ENCODE measurements around the gene TMIGD1.
"Not testable (repeated sequence)": the region's sequence is repeated elsewhere in the genome, so short reads cannot be mapped to it uniquely, and the experiment has no call there.

Gene TMIGD1

DNA sequence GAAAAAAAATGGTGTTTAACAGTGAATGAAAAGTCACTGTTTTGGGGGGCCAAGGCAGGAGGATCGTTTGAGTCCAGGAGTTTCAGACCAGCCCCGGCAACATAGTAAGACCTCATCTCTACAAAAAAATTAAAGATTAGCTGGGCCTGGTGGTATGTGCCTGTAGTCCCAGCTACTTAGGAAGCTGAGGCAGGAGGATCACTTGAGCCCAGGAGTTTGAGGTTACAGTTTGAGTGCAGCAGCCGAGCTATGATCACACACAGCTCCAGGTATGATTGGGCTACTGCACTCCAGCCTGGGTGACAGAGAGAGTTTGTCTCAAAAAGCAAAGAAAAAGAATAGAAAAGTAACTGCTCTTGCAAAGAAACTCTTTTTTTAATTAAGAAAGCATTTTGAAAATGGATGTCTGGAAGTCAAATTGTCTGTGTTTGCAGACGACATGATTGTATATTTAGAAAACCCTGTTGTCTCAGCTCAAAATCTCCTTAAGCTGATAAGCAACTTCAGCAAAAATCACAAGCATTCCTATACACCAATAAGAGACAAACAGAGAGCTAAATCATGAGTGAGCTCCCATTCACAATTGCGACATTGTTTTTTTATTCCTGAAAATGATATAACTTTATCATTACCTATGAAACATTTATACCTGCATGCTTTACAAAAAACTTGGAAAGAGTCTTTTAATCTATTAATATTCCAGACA, 24.4 kb upstream of the TMIGD1 start:
- no peak for DNase-seq (ENCODE audit: low spot score)

DNA sequence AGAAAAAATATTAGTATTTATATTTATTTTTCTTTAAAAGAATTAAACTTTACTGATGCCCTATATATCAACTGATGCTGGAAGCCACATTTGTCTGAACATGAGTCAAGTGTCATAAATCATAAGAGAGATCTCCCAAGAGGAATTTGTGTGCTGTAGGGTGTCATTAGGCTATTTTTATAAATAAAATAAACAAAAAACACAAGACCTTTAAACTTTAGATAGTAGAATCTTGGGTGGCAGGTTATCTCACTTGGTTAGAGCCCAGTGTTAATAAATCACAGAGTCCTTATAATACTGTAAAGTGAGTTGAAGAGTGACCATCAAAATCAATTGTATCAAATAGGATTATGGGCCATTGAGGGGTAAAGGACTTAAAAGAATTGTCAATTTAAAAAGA, 23.6 kb upstream of the TMIGD1 start:
- no peak for DNase-seq (ENCODE audit: low spot score)

DNA sequence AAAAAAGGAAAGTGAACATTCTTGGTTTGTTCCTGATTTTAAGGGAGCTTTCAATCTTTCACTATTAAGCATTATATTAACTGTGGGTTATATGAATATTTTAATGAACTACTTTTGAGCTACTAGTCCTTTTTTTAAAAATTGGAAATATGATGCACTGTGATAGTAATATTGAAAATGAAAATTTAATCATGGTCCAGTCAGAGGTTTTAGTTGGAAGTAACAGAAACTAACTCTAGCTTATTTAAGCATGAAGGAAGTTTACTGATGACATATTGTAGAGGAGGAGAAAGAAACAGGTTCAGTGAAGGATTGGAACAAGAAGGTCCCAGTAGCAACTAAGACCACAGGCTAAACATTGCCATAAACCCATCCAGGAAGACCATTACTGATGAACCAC, 20.8 kb upstream of the TMIGD1 start:
- DNase-seq (ENCODE audit: low spot score): no peak

DNA sequence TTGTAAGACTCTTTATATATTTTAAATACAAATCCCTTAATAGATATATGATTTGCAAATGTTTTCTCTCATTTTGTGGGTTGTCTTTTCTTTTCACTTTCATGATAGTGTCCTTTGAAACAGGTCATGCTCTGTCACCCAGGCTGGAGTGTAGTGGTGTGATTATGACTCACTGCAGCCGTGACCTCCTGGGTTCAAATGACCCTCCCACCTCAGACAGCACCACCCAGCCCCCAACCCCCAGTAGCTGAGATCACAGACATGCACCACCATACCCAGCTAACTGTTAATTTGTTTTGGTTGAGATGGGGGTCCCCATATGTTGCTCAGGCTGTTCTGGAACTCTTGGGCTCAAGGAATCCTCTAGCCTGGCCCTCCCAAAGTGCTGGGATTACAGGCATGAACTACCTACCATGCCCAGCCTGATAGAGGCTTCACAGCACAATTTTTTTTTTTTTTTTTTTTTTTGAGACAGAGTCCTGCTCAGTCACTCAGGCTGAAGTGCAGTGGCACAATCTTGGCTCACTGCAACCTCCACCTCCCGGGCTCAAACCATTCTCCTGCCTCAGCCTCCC, 18.5 kb upstream of the TMIGD1 start:
- no peak for DNase-seq (ENCODE audit: low spot score)

DNA sequence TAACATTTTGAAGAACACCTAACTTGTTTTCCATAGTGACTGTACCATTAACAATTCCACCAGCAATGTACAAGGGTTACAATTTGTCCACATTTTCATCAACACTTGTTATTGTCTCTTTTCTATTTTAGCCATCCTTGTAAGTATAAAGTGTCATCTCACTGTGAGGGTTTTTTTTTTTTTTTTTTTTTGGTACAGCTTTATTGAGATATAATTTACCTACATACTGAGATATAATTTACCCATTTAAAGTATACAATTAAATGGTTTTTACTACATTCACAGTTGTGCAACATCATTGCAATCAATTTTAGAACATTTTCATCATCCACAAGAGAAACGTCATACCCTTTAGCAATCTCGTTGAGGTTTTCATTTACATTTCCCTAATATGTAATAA, 17.9 kb upstream of the TMIGD1 start:
- DNase-seq (ENCODE audit: low spot score): no peak

DNA sequence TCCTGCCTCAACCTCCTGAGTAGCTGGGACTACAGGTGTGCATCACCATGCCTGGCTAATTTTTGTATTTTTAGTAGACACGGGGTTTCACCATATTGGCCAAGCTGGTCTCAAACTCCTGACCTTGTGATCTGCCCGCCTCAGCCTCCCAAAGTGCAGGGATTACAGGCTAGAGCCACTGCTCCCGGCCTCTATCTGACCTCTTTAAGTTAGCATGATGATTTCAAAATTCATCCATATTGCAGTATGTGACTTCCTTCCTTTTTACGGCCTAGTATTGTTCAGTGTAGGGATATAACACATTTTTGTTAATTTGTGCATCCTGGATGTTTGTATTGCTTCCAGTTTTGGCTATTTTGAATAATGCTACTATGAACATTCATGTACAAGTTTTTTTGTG, 17.4 kb upstream of the TMIGD1 start:
- not testable (repeated sequence) for DNase-seq (ENCODE audit: low spot score)

DNA sequence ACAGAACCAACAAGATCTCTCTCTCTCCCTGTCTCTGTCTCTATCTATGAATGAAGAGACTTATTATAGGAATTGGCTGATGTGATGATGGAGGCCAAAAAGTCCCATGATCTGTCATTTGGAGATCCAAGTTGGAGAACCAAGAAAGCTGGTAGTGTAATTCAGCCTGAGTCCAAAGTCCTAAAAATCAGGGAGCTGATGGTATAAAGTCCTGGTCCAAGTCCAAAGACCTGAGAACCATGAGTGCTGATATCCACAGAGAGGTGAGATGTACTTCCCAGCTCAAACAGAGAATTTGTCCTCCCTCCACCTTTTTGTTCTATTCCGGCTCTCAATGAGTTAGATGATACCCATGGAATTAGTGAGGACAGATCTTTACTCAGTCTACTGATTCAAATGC, 15.4 kb upstream of the TMIGD1 start:
- no peak for DNase-seq (ENCODE audit: low spot score)

DNA sequence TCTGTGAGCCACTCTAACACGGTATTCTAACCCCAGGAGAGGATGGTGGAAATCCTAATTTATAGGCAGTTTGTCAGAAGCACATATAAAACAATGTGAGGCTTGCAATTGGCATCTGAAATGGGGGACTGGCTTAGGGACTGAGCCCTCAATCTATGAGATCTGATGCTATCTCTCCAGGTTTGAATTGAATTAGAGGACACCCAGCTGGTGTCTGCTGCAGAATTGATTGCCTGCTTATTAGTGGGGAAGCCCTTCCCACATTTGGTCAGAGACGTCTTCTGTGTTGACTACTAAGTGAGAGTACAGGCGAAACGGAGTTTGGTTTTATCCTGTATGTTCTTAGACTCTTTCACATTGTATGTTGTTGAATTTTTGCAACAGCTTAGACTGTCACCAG, 13.6 kb upstream of the TMIGD1 start:
- no peak for DNase-seq (ENCODE audit: low spot score)

DNA sequence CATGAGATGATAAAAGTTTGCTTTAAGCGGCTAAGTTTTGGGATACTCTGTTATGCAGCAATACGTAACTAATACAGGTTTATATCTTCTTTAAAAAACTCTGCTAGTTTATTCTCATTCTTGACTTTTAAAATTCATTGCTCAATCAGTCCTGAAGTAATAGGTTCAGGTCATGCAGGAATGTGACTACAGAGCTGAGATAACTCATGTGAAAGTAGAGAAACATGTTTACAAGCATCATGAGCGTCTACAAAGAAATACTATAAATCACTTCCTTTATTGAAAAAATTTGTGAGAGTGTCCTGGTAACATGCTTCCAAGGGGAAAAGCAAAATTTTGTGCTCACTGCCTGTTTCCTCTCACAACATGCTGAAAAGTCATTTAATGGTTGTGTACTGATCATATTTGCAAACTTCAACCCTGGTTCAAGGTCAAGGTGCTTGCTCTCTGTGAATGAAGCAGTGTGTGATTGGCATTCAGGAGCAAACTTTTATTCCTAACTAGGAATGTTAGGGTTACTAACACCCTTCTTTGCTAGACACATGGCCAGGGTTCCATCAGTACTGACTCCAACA, 12.5 kb upstream of the TMIGD1 start:
- DNase-seq (ENCODE audit: low spot score): no peak

DNA sequence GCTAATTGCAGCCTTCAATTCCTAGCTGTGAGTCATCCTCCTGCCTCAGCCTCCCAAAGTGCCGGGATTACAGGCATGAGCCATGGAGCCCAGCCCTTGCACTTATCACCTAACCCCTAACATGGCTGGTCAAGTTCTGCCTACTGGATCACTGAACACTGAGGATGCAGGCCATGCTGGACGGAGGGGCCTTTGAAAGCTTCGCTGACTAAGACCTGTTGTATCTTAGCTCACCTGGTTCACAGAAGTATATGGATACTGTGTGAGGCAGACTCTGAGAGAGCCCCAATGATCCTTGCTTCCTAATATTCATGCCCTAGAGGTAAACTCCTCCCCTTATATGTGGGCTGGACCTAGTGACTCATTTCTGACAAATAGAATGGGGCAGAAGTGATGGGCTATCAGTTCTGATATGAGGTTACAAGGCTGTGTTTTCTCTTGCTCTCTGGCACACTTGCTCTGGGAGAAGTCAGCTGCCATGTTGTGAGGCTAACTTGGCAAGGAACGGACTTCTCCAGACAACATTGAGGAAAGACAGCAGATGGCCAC, 11.7 kb upstream of the TMIGD1 start:
- no peak for DNase-seq (ENCODE audit: low spot score)

DNA sequence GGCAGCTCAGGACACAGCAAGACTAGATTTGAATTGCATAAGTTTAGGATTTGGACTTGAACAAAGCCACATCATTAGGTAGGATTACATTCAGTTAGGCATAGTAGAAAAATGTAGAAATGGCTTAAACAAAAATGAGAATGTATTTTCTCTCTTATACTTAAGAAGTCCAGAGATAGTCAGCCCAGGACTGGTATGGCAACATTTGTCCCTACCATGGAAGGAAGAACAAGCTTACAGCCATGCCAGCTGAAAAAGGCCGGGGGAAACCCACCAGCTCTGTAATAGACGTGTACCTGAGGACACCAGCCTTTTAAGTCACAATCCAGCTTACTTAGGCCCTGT, 11.2 kb upstream of the TMIGD1 start:
- no peak for DNase-seq (ENCODE audit: low spot score)

DNA sequence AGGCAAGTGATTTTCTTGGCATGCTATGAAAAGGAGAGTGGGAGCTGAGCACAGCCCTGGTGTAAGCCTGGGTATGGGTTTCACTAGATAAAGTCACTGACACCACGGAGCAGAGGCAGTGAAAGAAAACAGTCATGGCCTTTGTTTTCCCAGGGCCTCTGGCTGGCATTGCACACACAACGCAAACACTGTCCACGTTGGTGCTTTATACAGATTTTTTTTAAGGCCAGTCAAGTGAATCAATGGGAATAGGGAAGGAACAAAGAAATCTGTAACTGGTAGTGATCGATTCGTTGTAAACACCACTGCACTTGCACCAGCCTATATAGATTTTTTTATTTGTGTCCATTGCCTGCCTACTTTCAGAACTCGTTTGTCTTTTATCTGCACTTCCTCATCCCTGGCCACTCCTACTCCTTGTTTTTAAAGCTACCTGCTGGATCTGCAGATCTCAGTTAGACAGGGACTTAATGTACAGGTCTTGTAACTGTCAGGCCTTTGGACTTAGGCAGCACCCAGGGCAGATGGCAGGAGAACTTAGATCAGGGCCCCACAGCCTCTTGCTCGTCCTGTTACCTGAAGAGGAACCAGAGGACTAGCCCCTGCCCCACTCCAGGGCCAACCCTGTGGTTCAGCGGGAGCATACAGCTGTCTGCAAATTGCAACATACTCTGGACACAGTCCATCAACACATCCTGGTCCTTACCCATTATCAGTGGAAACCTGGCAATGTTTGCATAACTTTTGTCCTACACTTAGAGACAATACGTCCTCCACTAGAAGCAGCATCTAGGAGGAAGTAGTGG, 10.6 kb upstream of the TMIGD1 start:
- no peak for DNase-seq (ENCODE audit: low spot score)

DNA sequence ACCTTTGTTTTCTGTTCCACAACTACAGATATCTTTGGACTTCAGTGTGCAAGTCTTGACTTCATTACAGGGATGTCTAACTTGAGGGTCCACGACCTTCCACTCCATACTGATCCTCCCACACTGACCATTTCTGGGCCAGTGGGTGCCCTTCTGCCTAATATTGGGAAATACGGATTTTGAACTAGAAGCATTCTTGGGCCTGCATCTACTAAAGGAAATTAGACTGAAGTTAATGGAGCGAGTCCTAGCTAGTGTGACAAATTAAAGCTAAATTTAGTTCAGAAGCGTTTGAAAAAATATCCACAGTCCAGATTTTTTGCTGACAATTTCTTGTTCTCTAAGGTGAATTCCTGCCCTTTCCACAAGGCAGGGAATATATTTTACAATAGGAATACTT, 9.9 kb upstream of the TMIGD1 start:
- no peak for DNase-seq (ENCODE audit: low spot score)

DNA sequence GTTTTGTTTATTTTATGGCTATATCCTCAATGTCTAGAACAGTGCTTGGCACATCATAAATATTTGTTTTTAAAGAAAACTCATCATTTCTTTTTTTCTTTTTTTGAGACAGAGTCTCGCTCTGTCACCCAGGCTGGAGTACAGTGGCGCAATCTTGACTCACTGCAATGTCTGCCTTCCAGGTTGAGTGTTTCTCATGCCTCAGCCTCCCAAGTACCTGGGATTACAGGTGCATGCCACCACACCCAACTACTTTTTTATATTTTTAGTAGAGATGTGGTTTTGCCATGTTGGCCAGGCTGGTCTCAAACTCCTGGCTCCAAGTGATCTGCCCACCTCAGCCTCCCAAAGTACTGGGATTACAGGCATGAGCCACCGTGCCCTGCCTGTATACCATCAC, 9.4 kb upstream of the TMIGD1 start:
- DNase-seq (ENCODE audit: low spot score): not testable (repeated sequence)

DNA sequence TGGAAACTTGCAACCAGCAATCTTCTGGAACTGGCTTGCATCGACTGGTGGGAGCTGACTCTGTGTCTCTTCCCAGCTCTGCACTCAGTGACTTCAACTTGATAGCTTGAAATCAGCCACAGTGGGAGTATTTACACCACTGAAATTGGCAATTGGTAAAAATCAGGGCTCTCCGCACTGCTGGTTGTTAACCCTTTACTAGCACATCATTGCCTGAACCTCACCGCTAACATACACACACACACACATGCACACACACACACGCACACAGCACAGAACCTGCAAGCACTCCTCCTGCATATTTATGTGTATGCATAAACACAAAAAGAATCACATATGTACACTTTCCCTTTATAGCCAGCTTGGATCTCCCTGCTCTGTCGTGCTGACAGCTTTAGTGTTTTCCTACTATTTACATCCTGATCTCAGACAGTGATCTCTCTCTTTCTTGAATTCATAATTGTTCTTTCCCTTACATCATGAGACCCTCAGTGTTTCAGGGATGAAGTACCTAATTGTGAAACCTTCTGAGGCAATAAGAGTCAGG, 7.9 kb upstream of the TMIGD1 start:
- DNase-seq (ENCODE audit: low spot score): no peak

DNA sequence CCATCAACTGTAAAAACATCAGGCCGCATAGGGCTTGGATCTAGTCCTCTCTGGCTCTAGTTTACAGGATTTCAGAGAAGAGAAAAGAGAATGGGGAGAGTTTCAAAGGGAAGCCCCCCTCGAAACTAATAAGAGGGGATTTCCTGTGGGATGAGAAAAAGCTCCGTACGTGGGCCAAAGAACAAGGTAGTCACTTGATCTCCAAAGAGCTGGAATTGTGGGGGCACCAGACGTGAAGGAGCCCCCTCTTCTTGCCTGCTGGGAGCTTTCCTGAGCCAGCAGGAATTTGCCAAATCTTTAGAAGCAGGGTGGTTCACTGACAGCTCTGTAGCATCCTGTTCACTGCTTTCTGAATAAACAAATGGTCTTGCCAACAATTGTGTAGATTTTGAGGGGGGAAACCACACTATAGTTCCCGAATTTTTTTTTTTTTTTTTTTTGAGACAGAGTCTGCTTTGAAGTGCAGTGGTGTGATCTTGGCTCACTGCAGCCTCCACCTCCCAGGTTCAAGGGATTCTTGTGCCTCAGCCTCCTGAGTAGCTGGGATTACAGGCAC, 7.0 kb upstream of the TMIGD1 start:
- DNase-seq (ENCODE audit: low spot score): no peak

DNA sequence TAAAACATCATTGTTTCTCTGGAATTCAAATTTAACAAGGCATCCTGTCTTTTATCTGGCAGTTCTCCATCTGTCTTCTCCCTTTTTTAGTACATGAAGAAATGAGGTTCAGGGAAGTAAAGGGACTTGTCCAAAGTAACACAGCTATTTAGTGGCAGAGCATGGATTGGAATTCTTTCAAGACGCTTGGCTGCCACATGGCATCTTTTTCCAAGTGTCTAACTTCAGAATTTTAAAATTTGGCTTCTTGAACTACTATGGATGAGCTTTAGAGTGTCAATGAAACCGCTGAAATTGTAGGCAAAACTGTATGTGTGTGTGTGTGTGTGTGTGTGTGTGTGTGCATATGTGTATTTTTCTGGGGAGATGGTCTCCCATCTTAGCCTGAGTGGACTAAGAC, 5.2 kb upstream of the TMIGD1 start:
- no peak for DNase-seq (ENCODE audit: low spot score)

DNA sequence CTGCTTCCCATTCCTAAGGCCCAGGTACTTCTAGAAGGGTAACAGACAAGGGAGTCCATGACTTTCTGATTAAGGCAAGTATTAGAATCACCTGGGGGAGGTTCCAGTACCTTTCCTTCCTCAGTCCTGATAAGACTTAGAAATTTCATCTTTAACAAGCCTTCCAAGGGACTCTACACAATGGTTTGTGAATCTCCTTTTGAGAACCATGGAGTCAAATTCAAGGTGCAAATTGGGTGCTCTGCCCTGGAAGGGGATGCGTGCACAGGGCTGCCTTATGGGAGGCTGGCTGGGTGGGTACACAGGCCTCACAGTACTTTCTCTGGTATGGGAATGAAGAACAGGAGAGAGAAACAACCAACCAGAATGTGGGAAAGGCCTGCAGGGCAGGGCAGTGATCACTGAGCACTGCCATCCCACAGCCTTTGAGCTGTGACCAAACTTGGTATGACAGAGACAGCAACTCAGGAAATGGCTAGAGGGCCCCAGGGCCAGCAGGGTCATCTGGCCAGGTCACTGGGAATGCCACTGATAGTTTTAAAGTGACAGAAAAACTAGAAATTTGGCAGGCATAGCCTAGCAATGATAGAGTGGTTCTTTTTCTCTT, 3.6 kb upstream of the TMIGD1 start:
- no peak for DNase-seq (ENCODE audit: low spot score)

DNA sequence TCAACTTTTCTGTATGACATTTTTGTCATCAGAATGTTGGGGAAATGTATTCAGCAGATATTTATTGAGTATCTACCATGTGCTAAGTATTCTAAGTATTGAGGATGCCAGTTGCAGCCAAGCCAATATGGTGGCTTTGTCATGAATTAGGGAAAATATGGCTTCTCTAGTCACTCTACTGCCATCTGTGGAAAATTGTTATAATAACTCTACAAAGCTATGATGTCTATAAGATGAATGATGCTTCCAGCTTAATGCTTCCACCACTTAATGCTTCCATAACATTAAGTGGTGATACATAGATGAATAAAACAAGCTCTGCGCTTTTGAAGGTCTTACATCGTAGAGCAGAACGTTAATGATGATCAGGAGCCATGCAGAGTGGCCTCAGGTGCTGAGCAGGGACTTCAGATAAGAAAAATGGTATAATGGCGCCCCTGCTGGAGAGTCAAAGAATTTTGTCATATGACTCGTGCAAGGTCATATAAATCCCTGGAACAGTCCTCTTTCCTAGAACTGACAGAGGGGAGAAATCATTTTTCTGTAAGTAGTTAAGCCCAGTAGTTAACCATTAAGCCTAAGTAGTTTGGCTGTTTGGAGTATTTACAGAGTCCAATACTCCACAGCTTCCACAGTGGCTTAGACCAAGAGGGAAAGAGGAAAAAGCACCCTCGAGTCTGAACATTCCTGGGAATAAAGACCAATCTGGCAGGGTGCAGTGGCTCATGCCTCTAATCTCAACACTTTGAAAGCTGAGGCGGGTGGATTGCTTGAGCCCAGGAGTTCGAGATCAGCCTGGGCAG, 2.7 kb upstream of the TMIGD1 start:
- DNase-seq (ENCODE audit: low spot score): peak; percentile 48

DNA sequence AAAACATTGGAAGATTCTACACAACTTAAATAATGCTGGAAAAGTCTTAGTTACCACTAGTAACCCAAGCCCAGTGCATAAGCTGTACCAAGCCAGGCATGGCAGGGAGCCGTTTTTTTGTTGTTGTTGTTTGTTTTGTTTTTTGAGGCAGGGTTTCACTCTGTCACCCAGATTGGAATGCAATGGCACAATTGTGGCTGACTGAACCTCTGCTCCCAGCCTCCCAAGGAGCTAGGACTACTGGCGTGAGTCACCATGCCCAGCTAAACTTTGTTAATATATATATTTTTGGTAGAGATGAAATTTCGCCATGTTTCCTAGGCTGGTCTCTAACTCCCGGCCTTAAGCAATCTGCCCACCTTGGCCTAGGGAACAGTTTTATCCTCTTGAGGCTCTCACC, 564 bp upstream of the TMIGD1 start:
- DNase-seq (ENCODE audit: low spot score): no peak

DNA sequence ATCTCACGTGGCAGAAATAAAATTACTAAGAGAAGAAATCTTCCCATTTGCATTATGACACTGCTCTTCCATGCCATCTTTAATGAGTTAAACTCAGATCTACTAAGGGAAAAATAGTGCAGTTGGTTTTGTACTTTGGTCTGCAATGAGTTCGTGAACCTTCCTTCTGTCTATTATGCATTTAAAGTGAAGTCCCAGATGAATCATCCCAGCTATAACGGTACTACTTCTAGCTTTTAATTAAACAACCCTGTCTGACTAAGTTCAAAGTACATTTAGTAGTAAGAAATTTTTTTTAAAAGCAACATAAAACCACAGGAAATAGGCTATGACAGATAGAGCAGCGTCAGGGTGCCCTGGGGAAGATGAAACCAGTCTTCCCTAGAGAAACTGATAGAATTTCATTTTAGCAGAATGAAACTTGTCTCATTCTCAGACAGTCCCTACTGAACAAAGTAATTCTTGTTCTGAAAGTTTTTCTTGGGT, 1.8 kb downstream of the TMIGD1 start:
- no peak for DNase-seq (ENCODE audit: low spot score)

All from cerebellar cortex (tissue), 1 donor.